Measurements from ENCODE around the gene HTR1E. TPM values are rescaled to one million over a fixed set of nuclear protein-coding genes. Genes with fewer than 3 reads are reported as not detected.

HTR1E gene
- total and polyA plus RNA-seq, 2 of the 8 experiments (the other 6 are each of a cell fraction or from before 2014, with no cell fraction given), result 0.09 TPM; not detected in 1

- TF ChIP-seq, protein P1, sequence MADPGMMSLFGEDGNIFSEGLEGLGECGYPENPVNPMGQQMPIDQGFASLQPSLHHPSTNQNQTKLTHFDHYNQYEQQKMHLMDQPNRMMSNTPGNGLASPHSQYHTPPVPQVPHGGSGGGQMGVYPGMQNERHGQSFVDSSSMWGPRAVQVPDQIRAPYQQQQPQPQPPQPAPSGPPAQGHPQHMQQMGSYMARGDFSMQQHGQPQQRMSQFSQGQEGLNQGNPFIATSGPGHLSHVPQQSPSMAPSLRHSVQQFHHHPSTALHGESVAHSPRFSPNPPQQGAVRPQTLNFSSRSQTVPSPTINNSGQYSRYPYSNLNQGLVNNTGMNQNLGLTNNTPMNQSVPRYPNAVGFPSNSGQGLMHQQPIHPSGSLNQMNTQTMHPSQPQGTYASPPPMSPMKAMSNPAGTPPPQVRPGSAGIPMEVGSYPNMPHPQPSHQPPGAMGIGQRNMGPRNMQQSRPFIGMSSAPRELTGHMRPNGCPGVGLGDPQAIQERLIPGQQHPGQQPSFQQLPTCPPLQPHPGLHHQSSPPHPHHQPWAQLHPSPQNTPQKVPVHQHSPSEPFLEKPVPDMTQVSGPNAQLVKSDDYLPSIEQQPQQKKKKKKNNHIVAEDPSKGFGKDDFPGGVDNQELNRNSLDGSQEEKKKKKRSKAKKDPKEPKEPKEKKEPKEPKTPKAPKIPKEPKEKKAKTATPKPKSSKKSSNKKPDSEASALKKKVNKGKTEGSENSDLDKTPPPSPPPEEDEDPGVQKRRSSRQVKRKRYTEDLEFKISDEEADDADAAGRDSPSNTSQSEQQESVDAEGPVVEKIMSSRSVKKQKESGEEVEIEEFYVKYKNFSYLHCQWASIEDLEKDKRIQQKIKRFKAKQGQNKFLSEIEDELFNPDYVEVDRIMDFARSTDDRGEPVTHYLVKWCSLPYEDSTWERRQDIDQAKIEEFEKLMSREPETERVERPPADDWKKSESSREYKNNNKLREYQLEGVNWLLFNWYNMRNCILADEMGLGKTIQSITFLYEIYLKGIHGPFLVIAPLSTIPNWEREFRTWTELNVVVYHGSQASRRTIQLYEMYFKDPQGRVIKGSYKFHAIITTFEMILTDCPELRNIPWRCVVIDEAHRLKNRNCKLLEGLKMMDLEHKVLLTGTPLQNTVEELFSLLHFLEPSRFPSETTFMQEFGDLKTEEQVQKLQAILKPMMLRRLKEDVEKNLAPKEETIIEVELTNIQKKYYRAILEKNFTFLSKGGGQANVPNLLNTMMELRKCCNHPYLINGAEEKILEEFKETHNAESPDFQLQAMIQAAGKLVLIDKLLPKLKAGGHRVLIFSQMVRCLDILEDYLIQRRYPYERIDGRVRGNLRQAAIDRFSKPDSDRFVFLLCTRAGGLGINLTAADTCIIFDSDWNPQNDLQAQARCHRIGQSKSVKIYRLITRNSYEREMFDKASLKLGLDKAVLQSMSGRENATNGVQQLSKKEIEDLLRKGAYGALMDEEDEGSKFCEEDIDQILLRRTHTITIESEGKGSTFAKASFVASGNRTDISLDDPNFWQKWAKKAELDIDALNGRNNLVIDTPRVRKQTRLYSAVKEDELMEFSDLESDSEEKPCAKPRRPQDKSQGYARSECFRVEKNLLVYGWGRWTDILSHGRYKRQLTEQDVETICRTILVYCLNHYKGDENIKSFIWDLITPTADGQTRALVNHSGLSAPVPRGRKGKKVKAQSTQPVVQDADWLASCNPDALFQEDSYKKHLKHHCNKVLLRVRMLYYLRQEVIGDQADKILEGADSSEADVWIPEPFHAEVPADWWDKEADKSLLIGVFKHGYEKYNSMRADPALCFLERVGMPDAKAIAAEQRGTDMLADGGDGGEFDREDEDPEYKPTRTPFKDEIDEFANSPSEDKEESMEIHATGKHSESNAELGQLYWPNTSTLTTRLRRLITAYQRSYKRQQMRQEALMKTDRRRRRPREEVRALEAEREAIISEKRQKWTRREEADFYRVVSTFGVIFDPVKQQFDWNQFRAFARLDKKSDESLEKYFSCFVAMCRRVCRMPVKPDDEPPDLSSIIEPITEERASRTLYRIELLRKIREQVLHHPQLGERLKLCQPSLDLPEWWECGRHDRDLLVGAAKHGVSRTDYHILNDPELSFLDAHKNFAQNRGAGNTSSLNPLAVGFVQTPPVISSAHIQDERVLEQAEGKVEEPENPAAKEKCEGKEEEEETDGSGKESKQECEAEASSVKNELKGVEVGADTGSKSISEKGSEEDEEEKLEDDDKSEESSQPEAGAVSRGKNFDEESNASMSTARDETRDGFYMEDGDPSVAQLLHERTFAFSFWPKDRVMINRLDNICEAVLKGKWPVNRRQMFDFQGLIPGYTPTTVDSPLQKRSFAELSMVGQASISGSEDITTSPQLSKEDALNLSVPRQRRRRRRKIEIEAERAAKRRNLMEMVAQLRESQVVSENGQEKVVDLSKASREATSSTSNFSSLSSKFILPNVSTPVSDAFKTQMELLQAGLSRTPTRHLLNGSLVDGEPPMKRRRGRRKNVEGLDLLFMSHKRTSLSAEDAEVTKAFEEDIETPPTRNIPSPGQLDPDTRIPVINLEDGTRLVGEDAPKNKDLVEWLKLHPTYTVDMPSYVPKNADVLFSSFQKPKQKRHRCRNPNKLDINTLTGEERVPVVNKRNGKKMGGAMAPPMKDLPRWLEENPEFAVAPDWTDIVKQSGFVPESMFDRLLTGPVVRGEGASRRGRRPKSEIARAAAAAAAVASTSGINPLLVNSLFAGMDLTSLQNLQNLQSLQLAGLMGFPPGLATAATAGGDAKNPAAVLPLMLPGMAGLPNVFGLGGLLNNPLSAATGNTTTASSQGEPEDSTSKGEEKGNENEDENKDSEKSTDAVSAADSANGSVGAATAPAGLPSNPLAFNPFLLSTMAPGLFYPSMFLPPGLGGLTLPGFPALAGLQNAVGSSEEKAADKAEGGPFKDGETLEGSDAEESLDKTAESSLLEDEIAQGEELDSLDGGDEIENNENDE (IDR thresholded peaks at IDR 0.05; ENCODE audit: insufficient replicate concordance, low read length), result no peak
- TF ChIP-seq RFX5 (IDR thresholded peaks at IDR 0.05; ENCODE audit: borderline replicate concordance, low read depth, low read length) (no peak), RNF2 (IDR thresholded peaks at IDR 0.05; ENCODE audit: borderline replicate concordance, low read depth, low read length, missing control alignments, poor library complexity, severe bottlenecking) (no peak), TAF1 (IDR thresholded peaks at IDR 0.05; ENCODE audit: low read depth, low read length) (no peak), TBP (IDR thresholded peaks at IDR 0.05; ENCODE audit: low read depth, low read length) (no peak), TAF7 (optimal IDR thresholded peaks at IDR 0.05; ENCODE audit: borderline replicate concordance, low read depth, low read length) (no peak), GTF2F1 (IDR thresholded peaks at IDR 0.05; ENCODE audit: borderline replicate concordance, low read depth, low read length) (no peak), FOSL1 (IDR thresholded peaks at IDR 0.05; ENCODE audit: insufficient read depth, low read depth, low read length) (no peak), CTBP2 (IDR thresholded peaks at IDR 0.05; ENCODE audit: borderline replicate concordance, insufficient read depth, insufficient read length, low read length) (no peak), ATF3 (IDR thresholded peaks at IDR 0.05; ENCODE audit: insufficient read depth, low read depth, low read length) (no peak)
Measured at GRCh38 chr6:86964029-86964579, 26.8 kb downstream of the HTR1E start (continued).
